Thyroid gland (tissue), 4 donors: ENCODE data around the gene PAIP2.

Source experiments
- CTCF ChIP-seq, 6 experiments: fragments of 200-600 bp in 3 of 6; fragments of 450-650 bp in 3 of 6; sonication (generic) in 3 of 6; IDR thresholded peaks; one replicate each; pipeline ENCODE4 v1.5.1; 2016 to 2019; ENCODE audit warnings: antibody characterized with exemption in 6 of 6, mild to moderate bottlenecking in 2 of 6, inconsistent platforms in 1 of 6, moderate library complexity in 1 of 6
- POLR2A ChIP-seq, 2 donors: fragments of 450-650 bp; IDR thresholded peaks; one replicate each; pipeline ENCODE4 v1.6.1; 2017; ENCODE audit warnings: antibody characterized with exemption in 2 of 2, mild to moderate bottlenecking in 2 of 2, moderate library complexity in 1 of 2

- no peak for TF ChIP-seq CTCF (IDR thresholded peaks at IDR 0.05)
- TF ChIP-seq POLR2A (IDR thresholded peaks at IDR 0.05): no peak
Observed at GRCh38 chr5:139401546-139401945, 59.9 kb downstream of the PAIP2 start.
